ENCODE measurements around the gene PCP4L1. TPM values are rescaled to one million over a fixed set of nuclear protein-coding genes. Genes with fewer than 3 reads are reported as not detected.
A peak's percentile ranks its signal among the peaks of the same experiment; 100 is the strongest.

PCP4L1 gene
- total and polyA plus RNA-seq, 7 experiments from 2014 or later = 0.15 TPM; not detected in 6

GRCh38 chr1:161233102-161233501, 25.4 kb upstream of the PCP4L1 start:
- POLR2A ChIA-PET = no interaction called here
- peaks cover 0 to 26% (median 0%) of the 10 kb centered on the region in 3 experiments for H3K36me3 ChIP-seq (ENCODE audit: control insufficient read depth in 2 of 3, insufficient read depth in 3 of 3, low read length in 3 of 3)
- H3K4me1 ChIP-seq (ENCODE audit: control insufficient read depth in 2 of 2, insufficient read depth in 2 of 2, low read length in 2 of 2) = no peaks in the 10 kb centered on the region
- no peaks in the 10 kb centered on the region for H3K27me3 Mint-ChIP-seq
- no peaks in the 10 kb centered on the region for H3K9me3 Mint-ChIP-seq
- H3K4me1 Mint-ChIP-seq = peaks cover 0 to 6% (median 5%) of the 10 kb centered on the region in 7 donors
- no peak for ATAC-seq
- H3K27ac ChIP-seq (ENCODE audit: low read depth, low read length) = no peak overlapping the region
- no peak overlapping the region for H3K4me3 ChIP-seq (ENCODE audit: low read length)
- intact Hi-C loops (cut with micrococcal nuclease) = no loop called here
- H3K27ac Mint-ChIP-seq = peak overlapping the region in 2 of 9 donors; percentile 19 to 26
- DNase-seq = no peak
- CTCF ChIA-PET = interaction anchor here (8.2 kb wide), 1 partner anchor 151 kb away, joined by 91 read pairs; no protein-coding TSS in a partner anchor
- no peaks in the 10 kb centered on the region for H3K27me3 ChIP-seq (ENCODE audit: control insufficient read depth in 2 of 2, insufficient read depth in 2 of 2, low read length in 2 of 2)
- peaks cover 0 to 7% (median 3%) of the 10 kb centered on the region in 5 donors for H3K36me3 Mint-ChIP-seq
- no peak overlapping the region for H3K4me3 Mint-ChIP-seq
- no peaks in the 10 kb centered on the region for H3K9me3 ChIP-seq (ENCODE audit: control insufficient read depth in 2 of 3, low read length in 3 of 3)

- intact Hi-C loops (cut with micrococcal nuclease) = no loop called here
- DNase-seq = no peak
- H3K36me3 Mint-ChIP-seq = no peaks in the 10 kb centered on the region
Observed at GRCh38 chr1:161235957-161236775, 22.4 kb upstream of the PCP4L1 start.

GRCh38 chr1:161238039-161238473, 20.5 kb upstream of the PCP4L1 start, which contains the start of gene NR1I3:
Gene NR1I3, minus strand, starts transcription at chr1:161238203. Its CDS starts 1,638 bp downstream, at chr1:161236565.
- H3K9me3 Mint-ChIP-seq = no peaks in the 10 kb centered on the region
- DNase-seq (no peak), ATAC-seq (no peak)
- Histone ChIP-seq H3K4me1 (ENCODE audit: control insufficient read depth in 2 of 2, insufficient read depth in 2 of 2, low read length in 2 of 2) (no peaks in the 10 kb centered on the region), H3K36me3 (ENCODE audit: control insufficient read depth in 2 of 3, insufficient read depth in 3 of 3, low read length in 3 of 3) (no peaks in the 10 kb centered on the region), H3K9me3 (ENCODE audit: control insufficient read depth in 2 of 3, low read length in 3 of 3) (no peaks in the 10 kb centered on the region), H3K27ac (ENCODE audit: low read depth, low read length) (no peak within 1 kb of the TSS), H3K4me3 (ENCODE audit: low read length) (no peak within 1 kb of the TSS), H3K27me3 (ENCODE audit: control insufficient read depth in 2 of 2, insufficient read depth in 2 of 2, low read length in 2 of 2) (no peaks in the 10 kb centered on the region)
- H3K27ac Mint-ChIP-seq = no peak within 1 kb of the TSS
- intact Hi-C loops (cut with micrococcal nuclease) = no loop called here
- peaks cover 0 to 2% (median 0%) of the 10 kb centered on the region in 7 donors for H3K4me1 Mint-ChIP-seq
- no peak within 1 kb of the TSS for H3K4me3 Mint-ChIP-seq
- ChIA-PET POLR2A (interaction anchor here (0.6 to 0.7 kb wide), 2 partner anchors 62 to 67 kb away, joined by 4 read pairs; no protein-coding TSS in a partner anchor), CTCF (interaction anchor here (0.6 kb wide), 1 partner anchor 7 kb away, joined by 4 read pairs; no protein-coding TSS in a partner anchor)
- H3K36me3 Mint-ChIP-seq = no peaks in the 10 kb centered on the region
- H3K27me3 Mint-ChIP-seq = peaks cover 0 to 12% (median 8%) of the 10 kb centered on the region in 5 donors

More at GRCh38 chr1:161235957-161236775, 22.4 kb upstream of the PCP4L1 start:
- no peak overlapping the region for H3K27ac Mint-ChIP-seq
- Histone ChIP-seq H3K4me1 (ENCODE audit: control insufficient read depth in 2 of 2, insufficient read depth in 2 of 2, low read length in 2 of 2) (no peaks in the 10 kb centered on the region), H3K36me3 (ENCODE audit: control insufficient read depth in 2 of 3, insufficient read depth in 3 of 3, low read length in 3 of 3) (no peaks in the 10 kb centered on the region), H3K27ac (ENCODE audit: low read depth, low read length) (no peak overlapping the region), H3K27me3 (ENCODE audit: control insufficient read depth in 2 of 2, insufficient read depth in 2 of 2, low read length in 2 of 2) (no peaks in the 10 kb centered on the region), H3K9me3 (ENCODE audit: control insufficient read depth in 2 of 3, low read length in 3 of 3) (no peaks in the 10 kb centered on the region), H3K4me3 (ENCODE audit: low read length) (no peak overlapping the region)
- peak; percentile 4 for ATAC-seq
- ChIA-PET POLR2A (interaction anchor here (0.6 kb wide), 1 partner anchor 107 kb away, joined by 6 read pairs; no protein-coding TSS in a partner anchor), CTCF (interaction anchor here (2.2 kb wide), 1 partner anchor 10 kb away, joined by 10 read pairs; the partner anchor contains the start of gene TOMM40L)
- peaks cover 0 to 1% (median 0%) of the 10 kb centered on the region in 7 donors for H3K4me1 Mint-ChIP-seq
- no peaks in the 10 kb centered on the region for H3K9me3 Mint-ChIP-seq
- no peak overlapping the region for H3K4me3 Mint-ChIP-seq
- H3K27me3 Mint-ChIP-seq = peaks cover 0 to 9% (median 0%) of the 10 kb centered on the region in 5 donors

- ChIA-PET CTCF (no interaction called here), POLR2A (no interaction called here)
- no peaks in the 10 kb centered on the region for H3K36me3 ChIP-seq (ENCODE audit: control insufficient read depth in 2 of 3, insufficient read depth in 3 of 3, low read length in 3 of 3)
- ATAC-seq (no peak), DNase-seq (no peak)
- intact Hi-C loops (cut with micrococcal nuclease) = no loop called here
- H3K4me1 Mint-ChIP-seq = peaks cover 0 to 1% (median 0%) of the 10 kb centered on the region in 7 donors
- H3K27ac Mint-ChIP-seq = no peak overlapping the region
- H3K36me3 Mint-ChIP-seq = peaks cover 0 to 5% (median 0%) of the 10 kb centered on the region in 5 donors
- no peaks in the 10 kb centered on the region for H3K9me3 ChIP-seq (ENCODE audit: control insufficient read depth in 2 of 3, low read length in 3 of 3)
- H3K27ac ChIP-seq (ENCODE audit: low read depth, low read length) = no peak overlapping the region
- H3K4me3 ChIP-seq (ENCODE audit: low read length) = no peak overlapping the region
- peaks cover 0 to 1% (median 0%) of the 10 kb centered on the region in 11 donors for H3K9me3 Mint-ChIP-seq
- no peaks in the 10 kb centered on the region for H3K4me1 ChIP-seq (ENCODE audit: control insufficient read depth in 2 of 2, insufficient read depth in 2 of 2, low read length in 2 of 2)
- peaks cover 0 to 14% (median 9%) of the 10 kb centered on the region in 5 donors for H3K27me3 Mint-ChIP-seq
- H3K27me3 ChIP-seq (ENCODE audit: control insufficient read depth in 2 of 2, insufficient read depth in 2 of 2, low read length in 2 of 2) = no peaks in the 10 kb centered on the region
- no peak overlapping the region for H3K4me3 Mint-ChIP-seq
Observed at GRCh38 chr1:161241682-161242081, 16.9 kb upstream of the PCP4L1 start.

- peaks cover 0 to 1% (median 0%) of the 10 kb centered on the region in 11 donors for H3K9me3 Mint-ChIP-seq
- no peak overlapping the region for H3K27ac Mint-ChIP-seq
- ChIA-PET POLR2A (no interaction called here), CTCF (no interaction called here)
- no peak overlapping the region for H3K4me3 Mint-ChIP-seq
- no peaks in the 10 kb centered on the region for H3K27me3 ChIP-seq (ENCODE audit: control insufficient read depth in 2 of 2, insufficient read depth in 2 of 2, low read length in 2 of 2)
- no peak overlapping the region for H3K27ac ChIP-seq (ENCODE audit: low read depth, low read length)
- intact Hi-C loops (cut with micrococcal nuclease) = no loop called here
- peaks cover 0 to 5% (median 0%) of the 10 kb centered on the region in 5 donors for H3K36me3 Mint-ChIP-seq
- peak; percentile 31 for ATAC-seq
- peaks cover 0 to 14% (median 9%) of the 10 kb centered on the region in 5 donors for H3K27me3 Mint-ChIP-seq
- peaks cover 0 to 1% (median 0%) of the 10 kb centered on the region in 7 donors for H3K4me1 Mint-ChIP-seq
- no peak overlapping the region for H3K4me3 ChIP-seq (ENCODE audit: low read length)
- DNase-seq = no peak
- no peaks in the 10 kb centered on the region for H3K36me3 ChIP-seq (ENCODE audit: control insufficient read depth in 2 of 3, insufficient read depth in 3 of 3, low read length in 3 of 3)
- H3K4me1 ChIP-seq (ENCODE audit: control insufficient read depth in 2 of 2, insufficient read depth in 2 of 2, low read length in 2 of 2) = no peaks in the 10 kb centered on the region
- no peaks in the 10 kb centered on the region for H3K9me3 ChIP-seq (ENCODE audit: control insufficient read depth in 2 of 3, low read length in 3 of 3)
Observed at GRCh38 chr1:161242313-161242712, 16.2 kb upstream of the PCP4L1 start.

- ATAC-seq = no peak
- Mint-ChIP-seq H3K27me3 (peaks cover 0 to 14% (median 8%) of the 10 kb centered on the region in 5 donors), H3K9me3 (peaks cover 0 to 3% (median 0%) of the 10 kb centered on the region in 11 donors), H3K36me3 (peaks cover 0 to 5% (median 0%) of the 10 kb centered on the region in 5 donors), H3K4me3 (no peak overlapping the region), H3K27ac (no peak overlapping the region), H3K4me1 (peaks cover 0 to 1% (median 0%) of the 10 kb centered on the region in 7 donors)
- intact Hi-C loops (cut with micrococcal nuclease) = no loop called here
- ChIA-PET CTCF (interaction anchor here (0.6 kb wide), 1 partner anchor 46 kb away, joined by 3 read pairs; no protein-coding TSS in a partner anchor), POLR2A (no interaction called here)
- H3K36me3 ChIP-seq (ENCODE audit: control insufficient read depth in 2 of 3, insufficient read depth in 3 of 3, low read length in 3 of 3) = no peaks in the 10 kb centered on the region
- no peak for DNase-seq
- no peaks in the 10 kb centered on the region for H3K9me3 ChIP-seq (ENCODE audit: control insufficient read depth in 2 of 3, low read length in 3 of 3)
- H3K27me3 ChIP-seq (ENCODE audit: control insufficient read depth in 2 of 2, insufficient read depth in 2 of 2, low read length in 2 of 2) = no peaks in the 10 kb centered on the region
- no peaks in the 10 kb centered on the region for H3K4me1 ChIP-seq (ENCODE audit: control insufficient read depth in 2 of 2, insufficient read depth in 2 of 2, low read length in 2 of 2)
- no peak overlapping the region for H3K4me3 ChIP-seq (ENCODE audit: low read length)
- H3K27ac ChIP-seq (ENCODE audit: low read depth, low read length) = no peak overlapping the region
Observed at GRCh38 chr1:161244888-161245287, 13.7 kb upstream of the PCP4L1 start.
